LHCN-M2 (cell line): ENCODE measurements around the gene SFXN3. TPM values are rescaled to one million over a fixed set of nuclear protein-coding genes. Genes with fewer than 3 reads are reported as not detected.

Source experiments
- DNase-seq: peaks from one replicate; pipeline ENCODE4 v3.0.0-alpha.2; 2012; ENCODE audit warnings: low read depth
- total RNA-seq: library from RNA; depleted of rRNA; stranded (reverse); fragments of >200 nt; gene quantifications from 2 replicates; pipeline ENCODE4 v1.2.3, GENCODE V29; 2014

Gene SFXN3
- total RNA-seq, 1 experiment from 2014 or later, result 101 TPM

DNA sequence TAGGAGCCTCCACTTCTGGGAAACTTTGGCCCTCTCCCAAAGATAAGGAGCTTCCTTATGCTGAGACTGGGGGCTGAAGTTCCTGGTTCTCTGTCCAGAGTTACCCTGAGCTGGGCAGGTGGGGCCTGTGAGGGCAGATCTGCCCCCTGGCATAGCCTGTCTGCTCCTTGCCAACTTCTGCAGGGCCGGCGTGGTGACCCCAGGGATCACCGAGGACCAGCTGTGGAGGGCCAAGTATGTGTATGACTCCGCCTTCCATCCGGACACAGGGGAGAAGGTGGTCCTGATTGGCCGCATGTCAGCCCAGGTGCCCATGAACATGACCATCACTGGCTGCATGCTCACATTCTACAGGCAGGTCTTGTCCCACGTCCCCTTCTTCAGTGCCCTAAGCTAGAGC lies 4.3 kb downstream of the SFXN3 start:
- no peak for DNase-seq

DNA sequence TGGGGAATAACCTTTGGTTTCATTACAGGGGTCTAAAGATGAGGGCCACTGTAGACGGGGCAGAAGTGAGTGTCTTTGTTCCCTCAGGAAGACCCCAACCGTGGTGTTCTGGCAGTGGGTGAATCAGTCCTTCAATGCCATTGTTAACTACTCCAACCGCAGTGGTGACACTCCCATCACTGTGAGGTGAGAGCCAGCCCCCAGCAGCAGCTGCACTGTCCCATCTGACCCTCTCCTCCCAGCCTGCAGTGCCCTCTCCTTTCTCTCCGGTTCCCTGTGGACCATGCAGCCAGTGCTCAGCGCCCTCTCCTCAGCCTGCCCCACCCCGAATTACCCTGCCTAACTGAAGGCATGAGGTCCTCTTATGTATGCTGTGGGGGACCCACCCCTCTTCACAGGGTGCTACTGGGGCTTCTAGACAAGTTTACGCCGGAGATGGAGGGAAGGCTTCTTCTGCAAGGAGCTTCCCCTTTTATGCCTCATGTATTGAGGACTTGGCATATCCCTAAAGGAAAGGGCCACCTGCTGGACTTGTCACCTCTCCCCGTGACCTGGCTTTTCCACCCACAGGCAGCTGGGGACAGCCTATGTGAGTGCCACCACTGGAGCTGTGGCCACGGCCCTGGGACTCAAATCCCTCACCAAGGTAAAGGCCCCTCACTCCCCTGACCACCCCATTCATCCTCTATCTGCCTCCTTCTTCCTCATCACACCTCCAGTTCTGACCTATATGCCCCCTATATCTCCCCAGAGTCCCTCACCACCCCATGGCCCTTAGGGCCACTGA lies 5.1 kb downstream of the SFXN3 start:
- DNase-seq, result no peak

GRCh38 chr10:101036726-101037125 lies 5.7 kb downstream of the SFXN3 start:
- no peak for DNase-seq

DNA sequence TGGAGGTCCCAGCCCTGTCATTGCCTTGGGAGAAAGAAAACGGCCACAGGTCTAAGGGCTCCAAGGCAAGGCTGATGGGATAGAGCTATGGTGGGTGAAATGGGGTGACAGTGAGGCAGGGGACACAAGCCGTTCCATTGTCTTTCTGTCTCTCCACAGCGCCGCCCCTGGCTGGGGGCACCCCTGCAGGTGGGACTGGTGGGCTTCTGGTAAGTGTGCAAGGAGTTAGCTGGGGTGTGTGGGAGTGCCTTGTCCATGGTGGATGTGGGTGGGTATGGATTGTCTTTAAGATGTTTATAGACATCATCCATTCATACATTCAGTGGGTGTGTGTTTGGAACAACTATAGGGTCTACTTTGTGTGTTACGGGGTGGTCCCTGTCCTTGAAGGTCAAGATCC lies 7.5 kb downstream of the SFXN3 start:
- DNase-seq, result no peak

- no peak for DNase-seq
Observed at GRCh38 chr10:101040061-101040460, 9.0 kb downstream of the SFXN3 start.

GRCh38 chr10:101040851-101041250 lies 9.8 kb downstream of the SFXN3 start:
- DNase-seq, result no peak

GRCh38 chr10:101041252-101041761 lies 10.3 kb downstream of the SFXN3 start:
- peak; percentile 88 for DNase-seq

- no peak for DNase-seq
Observed at GRCh38 chr10:101042118-101042517, 11.1 kb downstream of the SFXN3 start.

GRCh38 chr10:101042667-101043362 lies 11.8 kb downstream of the SFXN3 start:
- DNase-seq, result peak; percentile 98

GRCh38 chr10:101043363-101043707 lies 12.3 kb downstream of the SFXN3 start:
- peak; percentile 17 for DNase-seq

DNA sequence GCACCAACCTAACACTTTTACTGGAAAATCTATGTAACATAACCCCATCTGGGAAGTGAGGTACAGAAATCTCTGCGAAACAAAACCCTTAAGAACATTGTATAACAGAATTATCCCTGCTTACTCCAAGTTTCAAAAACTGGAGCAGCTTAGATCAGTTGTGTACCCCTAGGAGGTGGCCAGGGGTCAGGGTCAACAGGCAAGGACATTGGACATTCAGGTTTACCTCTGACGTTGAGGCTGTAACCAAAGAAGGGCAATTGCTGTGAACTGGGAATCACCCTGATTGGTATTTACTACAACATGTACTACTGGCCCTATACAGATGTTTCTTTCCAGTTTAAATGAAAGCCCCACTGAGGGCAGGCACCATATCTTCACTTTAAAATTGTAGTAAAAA lies 13.1 kb downstream of the SFXN3 start:
- DNase-seq, result no peak

DNA sequence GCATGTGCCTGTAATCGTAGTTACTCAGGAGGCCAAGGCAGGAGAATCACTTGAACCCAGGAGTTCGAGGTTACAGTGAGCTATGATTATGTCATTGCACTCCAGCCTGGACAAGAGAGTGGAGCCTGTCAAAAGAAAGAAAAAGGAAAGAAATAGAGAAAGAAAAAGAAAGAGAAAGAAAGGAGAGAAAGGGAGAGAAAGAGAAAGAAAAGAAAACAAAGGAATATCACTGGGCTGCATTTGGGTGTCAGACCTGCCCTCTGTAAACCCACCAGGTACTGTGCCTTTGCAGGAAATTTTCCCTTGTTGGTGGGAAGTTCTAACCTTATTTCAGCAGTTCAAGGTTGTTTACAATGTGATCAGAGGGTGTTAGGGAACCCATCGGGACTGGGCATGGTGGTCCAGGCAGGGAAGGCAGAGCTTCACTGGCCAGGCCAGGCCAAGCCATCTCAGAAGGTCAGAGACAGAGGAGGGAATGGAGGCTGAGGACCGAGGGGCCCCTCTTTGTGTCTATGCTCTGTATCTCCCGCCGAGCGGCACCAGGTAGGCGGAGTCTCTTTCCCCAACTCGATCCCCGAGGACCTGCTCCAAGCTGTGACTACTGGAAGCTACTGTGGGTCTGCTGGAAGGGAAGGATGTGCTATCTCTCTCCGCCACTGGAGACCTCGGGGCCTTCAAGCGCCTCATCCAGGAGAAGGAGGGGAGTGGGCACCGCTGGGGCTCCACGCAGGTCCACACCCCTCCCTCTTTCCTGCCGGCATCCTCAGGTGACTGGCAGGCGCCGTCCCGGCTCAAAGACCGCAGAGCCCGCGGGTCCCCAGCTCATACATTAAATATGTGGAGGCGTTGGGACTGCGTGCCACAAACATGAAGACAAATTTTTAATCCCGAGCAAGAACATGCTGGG lies 15.6 kb downstream of the SFXN3 start:
- DNase-seq, result no peak

DNA sequence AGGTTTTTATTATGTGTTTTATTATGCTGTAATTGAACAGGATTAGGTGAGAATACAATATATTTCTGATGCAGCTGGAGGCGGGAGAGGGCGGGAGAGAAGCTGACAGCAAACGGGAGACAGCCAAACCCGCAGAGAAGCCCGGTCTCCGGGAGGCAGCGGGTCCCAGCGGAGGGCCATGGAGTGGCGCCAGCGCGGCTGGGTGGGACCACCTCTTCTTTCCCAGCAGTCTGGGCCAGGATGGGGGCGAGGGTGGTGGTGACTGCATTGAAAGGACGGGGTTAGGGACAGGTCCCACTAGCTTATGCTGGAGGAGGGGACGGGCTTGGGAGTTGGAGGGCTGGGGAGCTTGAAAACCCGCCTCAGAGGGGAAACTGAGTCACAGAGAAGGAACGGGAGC lies 16.2 kb downstream of the SFXN3 start:
- no peak for DNase-seq

GRCh38 chr10:101047961-101048892 lies 17.2 kb downstream of the SFXN3 start:
- no peak for DNase-seq

DNA sequence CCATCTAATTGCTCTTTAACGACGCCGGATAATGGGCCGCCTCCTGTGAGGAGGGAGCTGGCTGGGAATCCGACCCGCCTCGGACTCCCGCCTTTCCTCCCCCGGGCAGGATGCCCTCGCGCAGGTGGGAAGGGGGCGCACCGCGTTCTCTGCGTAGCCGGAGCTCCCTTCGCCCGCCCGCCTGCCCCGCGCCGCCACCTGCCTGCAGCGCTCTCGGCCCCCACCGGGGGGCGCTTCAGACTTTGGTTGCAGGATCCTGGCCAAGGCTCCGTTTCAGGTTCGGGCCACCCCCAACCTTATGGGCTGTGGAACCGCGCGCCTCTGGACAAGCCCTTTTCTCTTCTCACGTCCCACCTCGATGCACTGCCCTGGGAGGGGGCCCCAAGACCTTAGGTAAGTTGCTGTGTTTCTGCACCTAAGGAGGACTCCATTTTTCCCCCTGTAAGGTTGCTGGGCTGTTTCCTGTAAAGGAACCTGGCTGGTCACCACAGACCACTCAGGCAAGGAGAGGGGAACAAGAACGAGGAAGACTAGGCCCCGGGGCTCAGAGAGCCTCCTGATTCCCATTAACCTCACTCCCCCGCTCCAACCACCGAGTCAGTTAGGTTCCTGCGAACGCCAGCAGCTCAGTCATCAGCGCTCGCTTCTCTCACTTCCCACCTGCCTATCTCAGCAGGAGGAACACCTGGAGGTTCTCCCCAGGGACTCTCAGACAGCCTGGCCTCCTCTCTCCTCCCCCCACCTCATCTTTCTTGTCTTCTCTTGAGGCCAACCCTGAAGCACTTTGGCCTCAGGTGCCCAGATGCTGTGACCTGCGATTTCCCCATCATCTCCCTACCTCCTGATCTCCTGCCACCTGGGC lies 19.4 kb downstream of the SFXN3 start:
- DNase-seq, result no peak

DNA sequence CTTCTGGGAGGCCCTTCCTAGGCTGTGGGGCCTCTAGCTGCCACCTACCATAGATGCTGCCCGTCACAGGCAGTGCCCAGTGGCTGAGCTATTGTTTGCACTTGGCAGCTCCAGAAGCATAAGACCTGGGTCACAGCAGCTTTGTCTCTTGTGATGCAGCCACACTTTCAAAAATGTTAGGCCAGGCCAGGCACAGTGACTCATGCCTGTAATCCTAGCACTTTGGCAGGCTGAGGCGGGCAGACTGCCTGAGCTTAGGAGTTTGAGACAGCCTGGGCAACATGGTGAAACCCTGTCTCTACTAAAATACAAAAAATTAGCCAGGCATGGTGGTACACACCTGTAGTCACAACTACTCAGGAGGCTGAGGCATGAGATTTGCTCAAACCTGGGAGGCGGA lies 21.3 kb downstream of the SFXN3 start:
- DNase-seq, result peak; percentile 84

DNA sequence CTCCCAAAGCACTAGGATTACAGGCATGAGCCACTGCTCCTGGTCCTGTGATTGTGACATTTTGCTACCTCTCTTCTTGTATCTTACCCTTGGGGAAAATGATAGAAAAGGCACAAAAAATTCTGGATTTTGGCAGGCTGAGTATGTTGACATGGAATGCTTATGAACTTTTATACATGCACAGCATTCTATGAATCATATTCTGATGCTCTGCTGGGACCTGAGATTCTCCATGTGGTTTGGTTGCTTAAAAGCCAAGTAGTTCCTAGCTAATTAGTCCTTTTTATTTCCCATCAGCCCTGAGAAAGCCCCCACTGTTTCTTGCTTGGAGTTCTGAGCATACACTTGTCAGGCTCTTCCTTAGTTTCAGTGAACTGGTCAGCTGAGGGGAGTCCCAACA lies 22.5 kb downstream of the SFXN3 start:
- DNase-seq, result peak; percentile 54

DNA sequence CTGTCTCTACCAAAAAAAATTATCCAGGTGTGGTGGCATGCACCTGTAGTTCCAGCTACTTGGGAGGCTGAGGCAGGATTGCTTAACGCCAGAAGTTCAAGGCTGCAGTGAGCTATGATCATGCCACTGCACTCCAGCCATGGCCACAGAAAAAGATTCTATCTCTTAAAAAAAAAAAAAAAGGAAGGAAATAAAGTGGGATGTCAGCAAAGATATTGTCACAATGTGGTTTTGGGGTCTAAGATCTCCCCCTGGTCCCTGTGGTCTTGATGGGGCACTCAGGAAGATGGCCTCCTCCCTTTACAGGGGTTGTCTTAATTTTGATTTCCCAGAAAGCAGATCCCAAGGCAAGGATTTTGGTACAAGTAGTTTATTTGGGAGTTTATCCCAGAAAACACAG lies 23.3 kb downstream of the SFXN3 start:
- no peak for DNase-seq

- DNase-seq, result no peak
Observed at GRCh38 chr10:101054876-101055275, 23.8 kb downstream of the SFXN3 start.

DNA sequence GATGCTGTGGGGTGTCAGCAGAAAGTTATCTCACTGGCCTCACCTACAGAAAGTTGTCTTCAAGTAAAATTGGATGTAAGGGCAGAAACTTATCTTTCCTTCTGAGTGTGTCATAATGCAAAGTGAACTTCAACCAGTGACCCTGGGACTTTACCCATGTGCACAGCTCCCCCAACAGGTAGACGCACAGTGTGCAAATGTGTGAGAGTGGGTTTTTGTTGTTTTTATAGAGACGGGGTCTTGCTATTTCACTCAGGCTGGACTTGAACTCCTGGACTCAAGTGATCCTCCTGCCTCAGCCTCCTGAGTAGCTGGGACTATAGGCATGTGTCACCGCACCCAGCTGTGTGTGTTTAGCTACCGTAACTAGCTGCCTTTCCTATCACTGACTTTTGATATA lies 24.4 kb downstream of the SFXN3 start:
- no peak for DNase-seq
